ENCODE measurements around the gene PGA5. TPM values are rescaled to one million over a fixed set of nuclear protein-coding genes. Genes with fewer than 3 reads are reported as not detected.

Gene PGA5
- polyA plus RNA-seq, 3 donors = 0.46 to 0.92 TPM; not detected in 1

- DNase-seq = no peak
Observed at GRCh38 chr11:61266602-61267001, 25.6 kb downstream of the PGA5 start.

DNA sequence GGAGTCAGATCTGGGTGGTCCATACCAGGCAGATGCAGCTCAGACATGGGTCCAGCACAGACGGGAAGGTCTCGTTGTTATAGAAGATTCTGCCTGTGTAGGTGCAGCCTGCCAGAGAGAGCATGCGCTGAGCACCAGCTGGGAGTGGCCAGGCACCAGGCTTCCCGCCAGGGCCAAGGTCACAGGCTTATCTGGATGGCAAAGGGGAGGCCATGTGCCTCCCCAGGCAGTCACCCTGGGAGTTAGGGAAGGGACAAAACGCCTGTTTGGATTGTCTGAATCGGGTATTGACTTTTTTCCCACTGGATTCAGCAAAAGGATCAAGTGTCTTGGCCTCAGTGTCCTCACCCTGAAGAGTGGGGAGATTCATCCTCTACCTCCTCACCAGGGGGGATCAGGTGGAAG lies 26.5 kb downstream of the PGA5 start:
- no peak for DNase-seq

DNA sequence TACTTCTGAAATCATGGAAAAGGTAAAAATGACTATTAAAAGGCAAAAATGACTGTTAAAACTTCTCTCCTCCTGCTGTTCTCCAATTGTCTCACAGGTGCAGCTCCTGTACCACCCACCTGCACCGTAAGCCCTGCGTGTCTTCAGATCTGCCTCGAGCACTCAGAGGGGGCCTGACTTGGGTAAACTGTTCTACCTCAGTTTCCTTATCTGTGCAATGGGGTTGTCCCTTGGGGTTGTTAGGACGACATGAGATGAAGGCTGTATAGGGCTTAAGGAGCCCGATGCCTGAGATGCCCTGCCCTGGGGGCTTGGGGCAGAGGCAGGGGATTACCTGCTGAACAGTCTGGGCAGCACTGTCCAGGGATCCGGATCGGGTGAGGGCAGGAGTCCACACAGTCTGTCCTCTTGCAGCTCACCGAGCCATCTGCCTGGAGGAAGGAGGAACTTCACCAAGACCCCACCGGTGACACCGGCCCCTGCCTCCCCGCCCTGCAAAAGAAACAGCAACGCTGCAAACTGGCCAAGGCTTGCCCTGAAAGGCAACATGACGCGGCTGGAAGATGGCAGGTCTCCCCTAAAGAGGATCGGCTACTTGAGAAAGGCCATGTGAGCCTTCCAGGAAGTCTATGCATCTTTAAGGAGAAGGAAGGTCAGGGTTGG lies 27.7 kb downstream of the PGA5 start:
- no peak for DNase-seq

DNA sequence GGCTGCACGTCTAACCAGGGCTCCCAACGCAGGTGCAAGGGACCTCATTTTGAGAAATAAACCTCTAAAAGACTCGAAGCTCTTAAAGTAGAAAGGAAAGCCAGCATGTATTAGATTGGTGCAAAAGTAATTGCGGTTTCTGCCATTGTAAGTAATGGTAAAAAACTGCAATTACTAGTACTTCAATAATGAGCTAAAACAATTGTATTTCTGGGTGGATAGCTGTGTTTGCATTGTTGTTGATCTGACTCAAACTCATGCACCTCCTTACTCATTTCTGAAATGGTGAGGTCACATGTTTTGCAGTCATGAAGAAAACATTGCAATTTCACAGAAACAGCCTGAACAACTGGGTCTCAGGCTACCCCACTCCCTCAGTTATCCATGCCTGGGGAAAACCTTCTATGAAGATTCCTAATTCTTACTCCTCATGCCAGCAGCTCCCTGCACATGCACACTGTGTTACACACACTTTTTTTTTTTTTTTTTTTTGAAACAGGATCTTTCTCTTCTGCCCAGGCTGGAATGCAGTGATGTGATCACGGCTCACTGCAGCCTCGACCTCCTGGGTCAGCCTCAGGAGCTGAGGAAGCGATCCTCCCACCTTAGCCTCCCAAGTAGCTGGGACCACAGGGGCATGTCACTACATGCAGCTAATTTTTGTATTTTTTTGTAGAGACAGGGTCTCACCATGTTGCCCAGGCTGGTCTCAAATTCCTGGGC lies 29.5 kb downstream of the PGA5 start:
- DNase-seq = no peak

- DNase-seq = no peak
Observed at GRCh38 chr11:61272731-61273130, 31.8 kb downstream of the PGA5 start.

DNA sequence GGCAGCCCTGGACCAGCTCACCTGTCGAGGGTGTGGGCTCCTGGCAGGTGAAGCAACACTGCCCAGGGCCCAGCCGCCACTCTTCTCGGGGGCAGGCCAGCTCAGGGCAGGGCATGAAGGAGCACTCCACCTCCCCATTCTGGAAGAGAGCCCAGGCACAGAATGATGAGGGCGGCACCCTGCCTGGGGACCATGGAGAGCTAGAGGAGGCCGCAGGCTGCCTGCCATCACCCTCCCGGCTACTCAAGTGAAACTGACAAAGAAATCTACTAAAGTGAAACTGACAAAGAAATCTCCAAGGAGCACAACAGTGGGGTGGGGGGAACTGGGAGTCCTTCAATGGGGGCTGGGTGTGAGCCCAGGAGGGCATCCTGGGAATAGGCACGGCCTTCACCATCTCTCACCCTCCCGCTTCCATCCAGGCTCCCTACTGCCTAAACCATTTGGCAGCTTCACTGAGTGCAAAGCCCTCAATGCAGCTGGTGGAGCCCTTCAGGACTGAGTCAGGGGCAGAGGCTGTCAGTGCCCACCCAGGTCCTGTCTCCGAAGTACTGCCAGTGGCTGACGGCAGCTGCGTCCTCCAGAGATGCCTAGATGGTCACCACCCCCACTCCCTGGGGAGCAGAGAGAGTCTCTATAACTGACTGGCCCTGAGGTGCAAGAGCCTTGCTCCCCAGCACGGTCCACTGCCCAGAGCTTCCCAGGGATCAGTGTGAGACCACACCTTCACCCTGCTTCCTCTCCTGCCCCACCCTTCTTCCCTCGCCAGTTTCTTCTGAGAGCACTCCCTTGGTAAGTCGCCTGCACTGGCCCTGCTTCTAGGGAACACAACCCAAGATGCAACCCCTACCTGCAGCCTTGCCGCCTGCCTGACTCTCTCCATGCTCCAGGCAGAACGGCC lies 32.5 kb downstream of the PGA5 start:
- DNase-seq = no peak

GRCh38 chr11:61274084-61274483 lies 33.1 kb downstream of the PGA5 start:
- DNase-seq = no peak

DNA sequence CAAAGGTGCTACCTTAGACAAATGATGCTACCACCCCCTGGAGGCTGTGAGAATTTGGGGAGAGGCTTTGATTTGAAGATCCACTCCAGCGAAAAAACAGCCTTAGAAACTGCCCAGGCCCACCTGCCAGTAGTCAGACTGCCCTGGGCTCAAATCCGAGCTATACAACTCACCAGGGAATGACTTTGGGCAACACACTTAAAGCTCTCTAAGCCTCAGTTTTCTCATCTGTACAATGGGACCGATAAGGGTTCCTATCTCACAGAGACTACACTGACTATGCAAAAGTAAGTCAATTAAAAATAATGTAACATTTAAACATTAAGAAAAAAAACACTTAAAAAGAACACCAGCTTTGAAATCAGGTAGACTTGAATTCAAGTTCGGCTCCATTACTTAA lies 34.2 kb downstream of the PGA5 start:
- DNase-seq = no peak

- no peak for DNase-seq
Observed at GRCh38 chr11:61277186-61278000, 36.4 kb downstream of the PGA5 start.

DNA sequence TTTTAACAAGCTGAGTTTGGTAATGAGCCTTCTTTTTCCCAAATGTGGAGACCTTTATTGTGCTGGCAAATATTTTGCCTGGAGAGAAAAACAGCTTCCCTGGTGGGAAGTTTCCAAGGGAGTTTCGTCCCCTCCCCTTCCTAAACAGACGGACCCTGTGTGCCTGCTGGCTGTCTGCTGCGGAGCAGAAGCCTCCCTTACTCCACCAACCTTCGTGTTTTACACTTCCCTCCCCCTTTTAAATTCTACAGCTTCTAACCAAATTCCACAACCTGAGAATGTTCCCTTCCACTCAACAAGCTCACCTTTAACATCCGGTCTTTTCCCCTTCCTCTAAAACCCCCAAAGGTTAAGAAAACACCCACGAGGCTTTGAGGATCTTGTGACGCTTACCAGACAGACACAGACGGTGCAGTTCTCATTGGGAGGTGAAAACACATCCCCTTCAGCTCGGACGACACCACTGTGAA lies 37.1 kb downstream of the PGA5 start:
- DNase-seq = no peak

GRCh38 chr11:61279934-61280659 lies 39.1 kb downstream of the PGA5 start:
- DNase-seq = no peak

- no peak for DNase-seq
Observed at GRCh38 chr11:61280883-61281580, 40.1 kb downstream of the PGA5 start.

DNA sequence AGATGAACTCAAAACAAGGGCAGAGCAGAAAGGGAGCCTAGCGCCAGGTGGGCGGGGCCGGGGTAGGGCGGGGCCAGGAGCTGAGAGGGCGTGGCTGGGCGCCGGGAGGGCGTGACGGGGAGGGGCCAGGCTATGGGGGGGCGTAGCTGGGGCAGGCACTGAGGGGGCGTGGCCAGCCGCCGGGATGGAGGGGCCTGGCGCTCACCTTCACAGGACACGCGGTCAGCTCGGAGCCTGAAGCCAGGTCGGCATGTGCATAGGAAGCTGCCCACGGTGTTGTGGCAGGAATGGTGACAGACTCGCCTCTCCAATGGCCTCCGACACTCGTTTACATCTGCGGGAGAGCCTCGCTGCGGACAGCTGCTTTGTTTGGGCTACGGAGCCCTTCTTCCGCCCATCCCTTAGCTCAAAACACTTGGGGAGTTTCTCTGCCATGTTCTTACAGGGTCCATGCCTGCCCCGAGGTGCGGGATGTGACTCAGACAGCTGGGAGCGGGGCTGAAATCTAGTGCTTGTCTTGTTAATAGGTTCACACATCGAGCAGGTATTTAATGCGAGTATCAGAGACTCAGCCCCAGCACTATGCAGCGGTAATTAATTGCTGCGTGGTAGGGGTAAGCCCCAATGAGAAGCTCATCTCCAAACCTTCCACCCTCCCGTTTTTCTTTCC lies 40.7 kb downstream of the PGA5 start:
- peak; percentile 28 for DNase-seq

GRCh38 chr11:61283613-61284012 lies 42.6 kb downstream of the PGA5 start:
- no peak for DNase-seq

- DNase-seq = no peak
Observed at GRCh38 chr11:61287338-61287977, 46.5 kb downstream of the PGA5 start.

DNA sequence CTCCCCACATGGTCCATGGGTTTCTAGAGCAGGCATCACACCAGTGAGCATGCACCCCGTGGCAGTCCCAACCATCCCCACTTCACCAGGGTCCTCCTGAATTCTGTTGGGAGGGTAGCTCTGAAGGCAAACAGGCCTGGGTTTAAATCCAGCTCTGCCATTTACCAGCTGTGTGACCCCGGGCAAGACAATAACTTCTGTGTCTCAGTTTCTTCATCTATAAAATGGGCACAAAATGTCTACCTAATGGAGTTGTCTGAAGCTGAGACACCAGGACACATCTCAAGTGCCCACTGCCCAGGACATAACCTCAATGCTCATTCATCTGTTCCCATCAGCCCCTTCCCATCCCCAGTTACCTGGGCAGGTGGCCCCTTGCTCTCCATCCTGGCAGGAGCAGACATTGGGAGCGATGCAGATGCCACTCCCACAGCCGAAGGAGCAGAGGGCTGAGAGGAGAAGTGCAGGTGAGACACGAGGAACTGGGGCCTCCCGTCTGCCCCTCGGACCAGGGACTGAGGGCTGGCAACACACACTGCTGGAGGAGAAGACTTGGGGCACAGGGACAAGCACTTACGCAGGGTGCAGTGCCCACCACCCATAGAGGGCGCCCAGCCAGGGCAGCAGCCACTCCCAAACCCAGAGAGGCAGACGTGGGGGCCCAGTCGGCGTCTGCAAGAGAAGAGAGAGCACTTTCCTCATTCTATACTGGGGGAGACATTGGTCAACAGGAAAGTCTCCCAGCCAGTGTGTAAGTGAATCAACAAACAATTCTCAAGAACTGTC lies 50.1 kb downstream of the PGA5 start:
- no peak for DNase-seq

DNA sequence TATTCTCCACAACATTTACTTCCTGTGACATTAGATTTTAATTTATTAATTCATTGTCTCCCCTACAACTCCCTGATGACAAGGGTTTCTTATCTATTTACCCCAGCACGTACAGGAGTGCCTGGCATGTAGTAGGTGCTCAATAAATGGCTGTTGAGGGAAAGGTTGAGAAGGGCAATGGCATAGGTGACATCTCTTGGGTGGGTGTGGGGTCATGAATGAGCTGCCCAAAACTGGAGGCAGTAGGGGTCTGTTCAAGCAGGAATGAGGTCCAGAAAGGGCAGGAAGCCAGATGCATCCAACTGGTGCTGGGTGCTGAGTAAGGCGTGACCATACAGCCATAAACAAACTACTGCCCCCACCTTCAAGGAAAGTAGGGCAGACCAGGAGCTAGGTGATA lies 51.4 kb downstream of the PGA5 start:
- DNase-seq = no peak
